ENCODE measurements around the gene AHI1. TPM values are rescaled to one million over a fixed set of nuclear protein-coding genes. Genes with fewer than 3 reads are reported as not detected.
"Not testable (repeated sequence)": the region's sequence is repeated elsewhere in the genome, so short reads cannot be mapped to it uniquely, and the experiment has no call there.

Gene AHI1
- polyA plus RNA-seq, 2 donors, result 3.9 to 8.8 TPM

- H3K36me3 ChIP-seq (ENCODE audit: control insufficient read depth in 2 of 2, insufficient read depth in 2 of 2, low read length in 1 of 2), result no peaks in the 10 kb centered on the region
- no peak overlapping the region for H3K4me3 ChIP-seq (ENCODE audit: low read depth in 1 of 2, low read length in 2 of 2)
- no peak overlapping the region for H3K27ac ChIP-seq (ENCODE audit: low read depth in 2 of 2, low read length in 1 of 2)
- no peaks in the 10 kb centered on the region for H3K4me1 ChIP-seq (ENCODE audit: control insufficient read depth in 2 of 2, insufficient read depth in 2 of 2, low read length in 1 of 2)
- H3K9me3 ChIP-seq (ENCODE audit: control insufficient read depth in 2 of 2, insufficient read depth in 1 of 2, low read depth in 1 of 2, low read length in 1 of 2), result no peaks in the 10 kb centered on the region
- no peaks in the 10 kb centered on the region for H3K27me3 ChIP-seq (ENCODE audit: control insufficient read depth in 1 of 2, insufficient read depth in 2 of 2, low read length in 2 of 2)
- WGBS, 2 donors, result 64 to 71% methylated on average over 13 of the region's 13 CpGs
These were observed 245.8 kb downstream of the AHI1 start for GRCh38 chr6:135251498-135252441.

GRCh38 chr6:135250751-135251497 is 246.6 kb downstream of the AHI1 start:
- no peaks in the 10 kb centered on the region for H3K4me1 ChIP-seq (ENCODE audit: control insufficient read depth in 2 of 2, insufficient read depth in 2 of 2, low read length in 1 of 2)
- H3K36me3 ChIP-seq (ENCODE audit: control insufficient read depth in 2 of 2, insufficient read depth in 2 of 2, low read length in 1 of 2), result no peaks in the 10 kb centered on the region
- WGBS, 2 donors, result 85 to 88% methylated on average over 9 of the region's 9 CpGs
- no peaks in the 10 kb centered on the region for H3K27me3 ChIP-seq (ENCODE audit: control insufficient read depth in 1 of 2, insufficient read depth in 2 of 2, low read length in 2 of 2)
- no peaks in the 10 kb centered on the region for H3K9me3 ChIP-seq (ENCODE audit: control insufficient read depth in 2 of 2, insufficient read depth in 1 of 2, low read depth in 1 of 2, low read length in 1 of 2)
- no peak overlapping the region for H3K4me3 ChIP-seq (ENCODE audit: low read depth in 1 of 2, low read length in 2 of 2)
- no peak overlapping the region for H3K27ac ChIP-seq (ENCODE audit: low read depth in 2 of 2, low read length in 1 of 2)

DNA sequence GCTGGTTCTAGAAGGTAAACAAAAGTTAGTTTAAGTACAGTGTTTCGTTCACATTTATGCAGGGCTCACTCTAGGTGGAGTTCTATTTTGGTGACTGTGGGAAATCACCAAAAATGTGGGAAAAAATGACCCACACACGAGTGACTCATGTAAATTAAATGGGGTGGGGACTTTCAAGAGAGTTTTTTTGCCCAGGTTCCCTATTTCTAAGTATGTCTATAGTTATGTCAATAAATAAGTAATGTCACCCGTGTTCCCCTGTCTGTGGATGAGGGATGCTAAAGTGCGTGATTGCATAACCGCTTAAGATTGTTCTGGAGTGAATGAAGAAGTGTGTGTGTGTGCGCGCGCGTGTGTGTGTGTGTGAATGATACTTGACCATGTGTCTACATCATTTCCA is 247.3 kb downstream of the AHI1 start:
- 87 to 88% methylated on average over 9 of the region's 9 CpGs for WGBS, 2 donors
- Histone ChIP-seq H3K9me3 (ENCODE audit: control insufficient read depth in 2 of 2, insufficient read depth in 1 of 2, low read depth in 1 of 2, low read length in 1 of 2) (no peaks in the 10 kb centered on the region), H3K4me3 (ENCODE audit: low read depth in 1 of 2, low read length in 2 of 2) (no peak overlapping the region), H3K4me1 (ENCODE audit: control insufficient read depth in 2 of 2, insufficient read depth in 2 of 2, low read length in 1 of 2) (no peaks in the 10 kb centered on the region), H3K27me3 (ENCODE audit: control insufficient read depth in 1 of 2, insufficient read depth in 2 of 2, low read length in 2 of 2) (no peaks in the 10 kb centered on the region), H3K27ac (ENCODE audit: low read depth in 2 of 2, low read length in 1 of 2) (no peak overlapping the region), H3K36me3 (ENCODE audit: control insufficient read depth in 2 of 2, insufficient read depth in 2 of 2, low read length in 1 of 2) (no peaks in the 10 kb centered on the region)

GRCh38 chr6:135246412-135247012 is 251.0 kb downstream of the AHI1 start:
- WGBS, 2 donors, result 85 to 92% methylated on average over 8 of the region's 8 CpGs
- H3K27ac ChIP-seq (ENCODE audit: low read depth in 2 of 2, low read length in 1 of 2); H3K9me3 ChIP-seq (ENCODE audit: control insufficient read depth in 2 of 2, insufficient read depth in 1 of 2, low read depth in 1 of 2, low read length in 1 of 2); H3K27me3 ChIP-seq (ENCODE audit: control insufficient read depth in 1 of 2, insufficient read depth in 2 of 2, low read length in 2 of 2); H3K4me1 ChIP-seq (ENCODE audit: control insufficient read depth in 2 of 2, insufficient read depth in 2 of 2, low read length in 1 of 2); H3K36me3 ChIP-seq (ENCODE audit: control insufficient read depth in 2 of 2, insufficient read depth in 2 of 2, low read length in 1 of 2); H3K4me3 ChIP-seq (ENCODE audit: low read depth in 1 of 2, low read length in 2 of 2): not testable (repeated sequence)

- H3K4me1 ChIP-seq (ENCODE audit: control insufficient read depth in 2 of 2, insufficient read depth in 2 of 2, low read length in 1 of 2), result no peaks in the 10 kb centered on the region
- H3K4me3 ChIP-seq (ENCODE audit: low read depth in 1 of 2, low read length in 2 of 2), result no peak overlapping the region
- H3K27ac ChIP-seq (ENCODE audit: low read depth in 2 of 2, low read length in 1 of 2), result no peak overlapping the region
- no peaks in the 10 kb centered on the region for H3K27me3 ChIP-seq (ENCODE audit: control insufficient read depth in 1 of 2, insufficient read depth in 2 of 2, low read length in 2 of 2)
- no peaks in the 10 kb centered on the region for H3K36me3 ChIP-seq (ENCODE audit: control insufficient read depth in 2 of 2, insufficient read depth in 2 of 2, low read length in 1 of 2)
- WGBS, 2 donors, result 83 to 89% methylated on average over 6 of the region's 6 CpGs
- no peaks in the 10 kb centered on the region for H3K9me3 ChIP-seq (ENCODE audit: control insufficient read depth in 2 of 2, insufficient read depth in 1 of 2, low read depth in 1 of 2, low read length in 1 of 2)
These were observed 252.7 kb downstream of the AHI1 start for GRCh38 chr6:135244805-135245204.

GRCh38 chr6:135243871-135244796 is 253.4 kb downstream of the AHI1 start:
- WGBS, 2 donors, result 68% methylated on average over 7 of the region's 7 CpGs
- Histone ChIP-seq H3K27me3 (ENCODE audit: control insufficient read depth in 1 of 2, insufficient read depth in 2 of 2, low read length in 2 of 2) (no peaks in the 10 kb centered on the region), H3K36me3 (ENCODE audit: control insufficient read depth in 2 of 2, insufficient read depth in 2 of 2, low read length in 1 of 2) (no peaks in the 10 kb centered on the region), H3K4me3 (ENCODE audit: low read depth in 1 of 2, low read length in 2 of 2) (no peak overlapping the region), H3K4me1 (ENCODE audit: control insufficient read depth in 2 of 2, insufficient read depth in 2 of 2, low read length in 1 of 2) (no peaks in the 10 kb centered on the region), H3K27ac (ENCODE audit: low read depth in 2 of 2, low read length in 1 of 2) (no peak overlapping the region), H3K9me3 (ENCODE audit: control insufficient read depth in 2 of 2, insufficient read depth in 1 of 2, low read depth in 1 of 2, low read length in 1 of 2) (no peaks in the 10 kb centered on the region)

GRCh38 chr6:135240711-135241110 is 256.8 kb downstream of the AHI1 start:
- Histone ChIP-seq H3K27ac (ENCODE audit: low read depth in 2 of 2, low read length in 1 of 2) (no peak overlapping the region), H3K27me3 (ENCODE audit: control insufficient read depth in 1 of 2, insufficient read depth in 2 of 2, low read length in 2 of 2) (no peaks in the 10 kb centered on the region), H3K36me3 (ENCODE audit: control insufficient read depth in 2 of 2, insufficient read depth in 2 of 2, low read length in 1 of 2) (no peaks in the 10 kb centered on the region), H3K4me3 (ENCODE audit: low read depth in 1 of 2, low read length in 2 of 2) (no peak overlapping the region), H3K9me3 (ENCODE audit: control insufficient read depth in 2 of 2, insufficient read depth in 1 of 2, low read depth in 1 of 2, low read length in 1 of 2) (no peaks in the 10 kb centered on the region), H3K4me1 (ENCODE audit: control insufficient read depth in 2 of 2, insufficient read depth in 2 of 2, low read length in 1 of 2) (no peaks in the 10 kb centered on the region)
- 81 to 87% methylated on average over 5 of the region's 5 CpGs for WGBS, 2 donors

GRCh38 chr6:135236732-135237131 is 260.8 kb downstream of the AHI1 start:
- Histone ChIP-seq H3K9me3 (ENCODE audit: control insufficient read depth in 2 of 2, insufficient read depth in 1 of 2, low read depth in 1 of 2, low read length in 1 of 2) (no peaks in the 10 kb centered on the region), H3K27ac (ENCODE audit: low read depth in 2 of 2, low read length in 1 of 2) (no peak overlapping the region)
- 59 to 66% methylated on average over 6 of the region's 6 CpGs for WGBS, 2 donors

GRCh38 chr6:135236319-135236718 is 261.2 kb downstream of the AHI1 start:
- no peak overlapping the region for H3K27ac ChIP-seq (ENCODE audit: low read depth in 2 of 2, low read length in 1 of 2)
- WGBS, 2 donors, result 92 to 94% methylated on average over 1 of the region's 1 CpG

More at GRCh38 chr6:135236732-135237131, 260.8 kb downstream of the AHI1 start:
- no peaks in the 10 kb centered on the region for H3K27me3 ChIP-seq (ENCODE audit: control insufficient read depth in 1 of 2, insufficient read depth in 2 of 2, low read length in 2 of 2)
- H3K4me1 ChIP-seq (ENCODE audit: control insufficient read depth in 2 of 2, insufficient read depth in 2 of 2, low read length in 1 of 2), result no peaks in the 10 kb centered on the region
- no peak overlapping the region for H3K4me3 ChIP-seq (ENCODE audit: low read depth in 1 of 2, low read length in 2 of 2)
- H3K36me3 ChIP-seq (ENCODE audit: control insufficient read depth in 2 of 2, insufficient read depth in 2 of 2, low read length in 1 of 2), result no peaks in the 10 kb centered on the region

More at GRCh38 chr6:135236319-135236718, 261.2 kb downstream of the AHI1 start:
- no peak overlapping the region for H3K4me3 ChIP-seq (ENCODE audit: low read depth in 1 of 2, low read length in 2 of 2)
- H3K9me3 ChIP-seq (ENCODE audit: control insufficient read depth in 2 of 2, insufficient read depth in 1 of 2, low read depth in 1 of 2, low read length in 1 of 2), result no peaks in the 10 kb centered on the region
- no peaks in the 10 kb centered on the region for H3K36me3 ChIP-seq (ENCODE audit: control insufficient read depth in 2 of 2, insufficient read depth in 2 of 2, low read length in 1 of 2)
- H3K4me1 ChIP-seq (ENCODE audit: control insufficient read depth in 2 of 2, insufficient read depth in 2 of 2, low read length in 1 of 2), result no peaks in the 10 kb centered on the region
- no peaks in the 10 kb centered on the region for H3K27me3 ChIP-seq (ENCODE audit: control insufficient read depth in 1 of 2, insufficient read depth in 2 of 2, low read length in 2 of 2)

Measured in esophagus (tissue), 2 donors.